RPMI7951 (cell line): Measurements from ENCODE around the gene LRRC14B. TPM values are rescaled to one million over a fixed set of nuclear protein-coding genes. Genes with fewer than 3 reads are reported as not detected.
"Not testable (repeated sequence)": the region's sequence is repeated elsewhere in the genome, so short reads cannot be mapped to it uniquely, and the experiment has no call there.

ENCODE experiments used
- DNase-seq: peaks from one replicate; pipeline ENCODE4 v3.0.0-alpha.2; 2012; ENCODE audit warnings: low read depth
- total RNA-seq: library from RNA; depleted of rRNA; stranded (reverse); fragments of >200 nt; shearing (Covaris generic); gene quantifications from 2 replicates; pipeline ENCODE4 v1.2.3, GENCODE V29; 2014; rRNA removed

The LRRC14B gene
- total RNA-seq, 1 experiment from 2014 or later = not detected

DNA sequence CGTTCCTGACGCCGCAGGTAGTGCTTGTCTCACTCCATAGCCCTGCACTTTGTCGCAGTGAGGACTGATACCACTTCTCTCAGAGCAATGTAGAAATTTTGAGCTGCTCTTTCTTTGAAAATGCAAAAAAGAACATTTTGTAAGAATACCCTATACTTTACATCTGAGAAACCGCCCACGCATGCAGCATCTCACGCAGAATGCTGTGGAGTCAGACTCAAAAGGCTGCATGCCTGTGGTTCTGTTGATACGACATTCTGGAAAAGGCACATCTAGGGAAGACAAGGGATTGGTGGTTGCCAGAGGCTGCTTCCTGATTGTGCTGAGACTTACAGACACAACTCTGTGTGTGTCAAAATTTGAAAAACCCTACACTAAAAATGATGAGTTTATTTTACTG lies 46.6 kb downstream of the LRRC14B start:
- DNase-seq = not testable (repeated sequence)

- not testable (repeated sequence) for DNase-seq
Measured at GRCh38 chr5:240550-240949, 49.3 kb downstream of the LRRC14B start.

- peak; percentile 79 for DNase-seq
Measured at GRCh38 chr5:241045-241669, 49.9 kb downstream of the LRRC14B start.

- not testable (repeated sequence) for DNase-seq
Measured at GRCh38 chr5:243683-244367, 52.5 kb downstream of the LRRC14B start.

DNA sequence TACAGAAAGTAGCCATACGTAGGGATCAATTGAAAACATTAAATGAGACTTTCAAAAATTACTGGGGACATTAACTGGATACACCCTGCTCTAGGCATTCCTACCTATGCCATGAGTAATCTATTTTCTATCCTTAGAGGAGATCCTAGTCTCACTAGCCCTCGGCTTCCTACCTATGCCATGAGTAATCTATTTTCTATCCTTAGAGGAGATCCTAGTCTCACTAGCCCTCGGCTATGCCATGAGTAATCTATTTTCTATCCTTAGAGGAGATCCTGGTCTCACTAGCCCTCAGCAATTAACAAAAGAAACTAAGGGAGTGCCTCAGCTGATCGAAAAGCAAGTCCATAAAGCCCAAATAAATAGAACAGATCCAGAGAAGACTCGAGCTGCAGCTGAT lies 54.4 kb downstream of the LRRC14B start:
- not testable (repeated sequence) for DNase-seq

Other genes with a start within 250 kb of the LRRC14B start
- gene PLEKHG4B, start 99.3 kb upstream of the LRRC14B start, total RNA-seq = 2.3 TPM in 2 replicates
- gene CCDC127, start 26.7 kb downstream of the LRRC14B start, total RNA-seq = 3.4 and 3.8 TPM in 2 replicates
- 91.9 and 95.6 TPM in 2 replicates for gene SDHA, start 26.8 kb downstream of the LRRC14B start, total RNA-seq
- 147 and 158 TPM in 2 replicates for gene PDCD6, start 80.2 kb downstream of the LRRC14B start, total RNA-seq
- 51.8 and 62.2 TPM in 2 replicates for gene AHRR, start 130.2 kb downstream of the LRRC14B start, total RNA-seq